ENCODE measurements around the gene ANKRD44. TPM values are rescaled to one million over a fixed set of nuclear protein-coding genes. Genes with fewer than 3 reads are reported as not detected.
"Not testable (repeated sequence)": the region's sequence is repeated elsewhere in the genome, so short reads cannot be mapped to it uniquely, and the experiment has no call there.

The ANKRD44 gene
- polyA plus RNA-seq, 5 donors = 20.4 to 36.3 (median 25.8) TPM

- DNase-seq = no peak
These were observed 276.3 kb downstream of the ANKRD44 start for GRCh38 chr2:197034292-197034691.

GRCh38 chr2:197033222-197033621 lies 277.4 kb downstream of the ANKRD44 start:
- no peak for DNase-seq

GRCh38 chr2:197031803-197032202 lies 278.8 kb downstream of the ANKRD44 start:
- DNase-seq = peak; percentile 12

- DNase-seq = no peak
These were observed 280.5 kb downstream of the ANKRD44 start for GRCh38 chr2:197030090-197030489.

GRCh38 chr2:197028633-197029032 lies 281.9 kb downstream of the ANKRD44 start:
- no peak for DNase-seq

- no peak for DNase-seq
These were observed 282.4 kb downstream of the ANKRD44 start for GRCh38 chr2:197028230-197028629.

GRCh38 chr2:197024206-197024605 lies 286.4 kb downstream of the ANKRD44 start:
- DNase-seq = no peak

GRCh38 chr2:197020921-197021320 lies 289.7 kb downstream of the ANKRD44 start:
- not testable (repeated sequence) for DNase-seq

GRCh38 chr2:197013098-197013497 lies 297.5 kb downstream of the ANKRD44 start:
- DNase-seq = no peak

GRCh38 chr2:197011801-197012641 lies 298.6 kb downstream of the ANKRD44 start:
- peak; percentile 15 to 32 for DNase-seq

GRCh38 chr2:197011021-197011417 lies 299.6 kb downstream of the ANKRD44 start:
- no peak for DNase-seq

GRCh38 chr2:197010200-197011020 lies 300.2 kb downstream of the ANKRD44 start:
- no peak for DNase-seq

- not testable (repeated sequence) for DNase-seq
These were observed 301.7 kb downstream of the ANKRD44 start for GRCh38 chr2:197008741-197009341.

GRCh38 chr2:197007716-197008628 lies 302.6 kb downstream of the ANKRD44 start:
- no peak for DNase-seq

- no peak for DNase-seq
These were observed 308.7 kb downstream of the ANKRD44 start for GRCh38 chr2:197001921-197002320.

GRCh38 chr2:196995757-196996314 lies 314.7 kb downstream of the ANKRD44 start:
- DNase-seq = no peak

GRCh38 chr2:196994764-196995163 lies 315.8 kb downstream of the ANKRD44 start:
- DNase-seq = no peak

GRCh38 chr2:196993617-196994016 lies 317.0 kb downstream of the ANKRD44 start:
- DNase-seq = no peak

- DNase-seq = no peak
These were observed 318.1 kb downstream of the ANKRD44 start for GRCh38 chr2:196992466-196992865.

- DNase-seq = no peak
These were observed 319.7 kb downstream of the ANKRD44 start for GRCh38 chr2:196990788-196991461.

Measured in right lung (tissue), 5 donors.